HepG2 (cell line): Measurements from ENCODE around the gene MEIS1. TPM values are rescaled to one million over a fixed set of nuclear protein-coding genes. Genes with fewer than 3 reads are reported as not detected.

Experiments used
- ATAC-seq: fragments of 200-7000 bp; cut with Tn5 transposase; 3 replicates; pipeline ENCODE4 v1.9.1; 2020; ENCODE audit warnings: mild to moderate bottlenecking, moderate library complexity
- BruUV-seq: library from RNA; stranded (reverse); fragments of 400-500 nt; replicated peaks from 2 replicates; lab custom pipeline; 2021; lab: Mats Ljungman, UMichigan
- CTCF ChIA-PET: fragments of 300-600 bp; formaldehyde crosslinking; extraction: SDS; loops from one replicate; lab custom pipeline; 2021; ENCODE audit warnings: low total read pairs, inconsistent platforms, low intra/inter-chr PET ratio; lab: Yijun Ruan, JAX
- POLR2A ChIA-PET: fragments of 350-600 bp; sonication (Branson Sonifier 250); formaldehyde crosslinking; loops from one replicate; lab custom pipeline; 2020; ENCODE audit warnings: antibody characterized with exemption, inconsistent platforms; lab: Yijun Ruan, JAX
- DNase-seq: peaks from one replicate; pipeline ENCODE4 v3.0.0-alpha.2; 2015; ENCODE audit warnings: low spot score
- FAIRE-seq: peaks from 3 replicates; lab custom pipeline; 2011; peaks lifted over from hg19 to GRCh38; lab: Jason Lieb, UNC
- H2AFZ ChIP-seq: one replicate; pipeline ENCODE4 v1.6.1; 2011; ENCODE audit warnings: low read length, inconsistent platforms
- H3K27ac ChIP-seq: fragments of 300-600 bp; 3 replicates; pipeline ENCODE4 v1.8.0; 2011; ENCODE audit warnings: mixed run types, mild to moderate bottlenecking, mixed read lengths, low read length, inconsistent platforms; ENCODE audit not compliant: insufficient read depth; ENCODE audit errors: extremely low read length
- H3K27me3 ChIP-seq, 2 experiments: fragments of 200-600 bp in 1 of 2; 2 replicates in 1 of 2; 3 replicates in 1 of 2; pipeline versions ENCODE4 v1.6.0 to v1.8.0; 2011; ENCODE audit warnings: low read length in 2 of 2, mild to moderate bottlenecking in 2 of 2, moderate library complexity in 2 of 2, inconsistent platforms in 1 of 2; ENCODE audit not compliant: insufficient read depth in 2 of 2, control insufficient read depth in 1 of 2
- H3K36me3 ChIP-seq, 2 experiments: fragments of 200-600 bp in 1 of 2; replicated peaks in 1 of 2; 2 replicates in 1 of 2; 3 replicates in 1 of 2; pipeline versions ENCODE4 v1.5.1 to v1.8.0; 2011; ENCODE audit warnings: low read length in 2 of 2, inconsistent platforms in 1 of 2; ENCODE audit not compliant: insufficient read depth in 2 of 2, control insufficient read depth in 1 of 2
- H3K4me1 ChIP-seq: 2 replicates; pipeline ENCODE4 v1.5.1; 2012; ENCODE audit warnings: low read length, inconsistent platforms; ENCODE audit not compliant: insufficient read depth
- H3K4me2 ChIP-seq: 2 replicates; pipeline ENCODE4 v1.6.0; 2011; ENCODE audit warnings: low read depth, low read length, inconsistent platforms
- H3K4me3 ChIP-seq, 3 experiments: fragments of 200-600 bp in 1 of 3; sonication (generic), shearing (Covaris generic) in 1 of 3; replicated peaks in 1 of 3; 2 replicates each; pipeline ENCODE4 v1.5.1; 2011 to 2016; ENCODE audit warnings: low read length in 3 of 3, inconsistent platforms in 2 of 3, low read depth in 2 of 3, mild to moderate bottlenecking in 2 of 3, control low read depth in 1 of 3, mixed read lengths in 1 of 3; ENCODE audit not compliant: insufficient read depth in 1 of 3
- H3K79me2 ChIP-seq: one replicate; pipeline ENCODE4 v1.6.1; 2011; ENCODE audit warnings: low read length, inconsistent platforms; ENCODE audit not compliant: insufficient read depth
- H3K9ac ChIP-seq: 2 replicates; pipeline ENCODE4 v1.6.0; 2011; ENCODE audit warnings: mild to moderate bottlenecking, low read depth, low read length, inconsistent platforms; ENCODE audit not compliant: insufficient read depth
- H3K9me3 ChIP-seq: 2 replicates; pipeline ENCODE4 v1.5.1; 2012; ENCODE audit warnings: mild to moderate bottlenecking, low read length
- H4K20me1 ChIP-seq: 2 replicates; pipeline ENCODE4 v1.6.0; 2011; ENCODE audit warnings: inconsistent platforms, mild to moderate bottlenecking, low read length, moderate library complexity; ENCODE audit not compliant: insufficient read depth
- AKAP8 ChIP-seq: sonication (generic); formaldehyde crosslinking; IDR thresholded peaks from 2 replicates; pipeline ENCODE4 v1.5.1; 2020; ENCODE audit warnings: mild to moderate bottlenecking, missing genetic modification reagents
- ARNT2 ChIP-seq: sonication (generic); formaldehyde crosslinking; IDR thresholded peaks from 2 replicates; pipeline ENCODE4 v1.8.0; 2022; ENCODE audit warnings: mild to moderate bottlenecking, low read depth, missing genetic modification reagents, moderate library complexity
- ERF ChIP-seq: IDR thresholded peaks from 2 replicates; pipeline ENCODE4 v1.6.1; 2018; ENCODE audit warnings: missing biosample characterization, missing genetic modification reagents
- HOXA3 ChIP-seq: sonication (generic); formaldehyde crosslinking; IDR thresholded peaks from 2 replicates; pipeline ENCODE4 v1.5.0; 2020; ENCODE audit warnings: missing genetic modification reagents
- NFAT5 ChIP-seq: sonication (generic); formaldehyde crosslinking; IDR thresholded peaks from 2 replicates; pipeline ENCODE4 v1.4.0; 2020; ENCODE audit warnings: missing genetic modification reagents
- NONO ChIP-seq, 2 experiments: fragments of 450-650 bp in 1 of 2; sonication (generic) in 1 of 2; formaldehyde crosslinking in 1 of 2; IDR thresholded peaks in 1 of 2; conservative IDR thresholded peaks in 1 of 2; 2 replicates each; pipeline versions ENCODE4 v1.6.1 to v1.8.0; 2017 to 2022; ENCODE audit warnings: mild to moderate bottlenecking in 1 of 2, missing genetic modification reagents in 1 of 2, moderate library complexity in 1 of 2
- ZBTB1 ChIP-seq: sonication (generic); formaldehyde crosslinking; IDR thresholded peaks from 2 replicates; pipeline ENCODE4 v1.4.0; 2020; ENCODE audit warnings: missing genetic modification reagents, borderline replicate concordance
- ZNF343 ChIP-seq: sonication (generic); formaldehyde crosslinking; IDR thresholded peaks from 2 replicates; pipeline ENCODE4 v1.4.0; 2020; ENCODE audit warnings: mild to moderate bottlenecking, missing genetic modification reagents
- ZNF550 ChIP-seq: sonication (generic); formaldehyde crosslinking; IDR thresholded peaks from 2 replicates; pipeline ENCODE4 v1.4.0; 2020; ENCODE audit warnings: mild to moderate bottlenecking, missing genetic modification reagents, borderline replicate concordance
- ZNF7 ChIP-seq: IDR thresholded peaks from 2 replicates; pipeline ENCODE4 v1.6.1; 2016; ENCODE audit warnings: missing biosample characterization, missing genetic modification reagents
- ZNF768 ChIP-seq: sonication (generic); formaldehyde crosslinking; IDR thresholded peaks from 2 replicates; pipeline ENCODE4 v1.4.0; 2020; ENCODE audit warnings: missing genetic modification reagents
- ZSCAN22 ChIP-seq: sonication (generic); formaldehyde crosslinking; IDR thresholded peaks from 2 replicates; pipeline ENCODE4 v1.4.0; 2020; ENCODE audit warnings: mild to moderate bottlenecking, missing genetic modification reagents
- WGBS: methylation state at CpG from one replicate; pipeline ENCODE4 v1.1.6; 2017; ENCODE audit warnings: low lambda C conversion rate; 5-methylcytosine and 5-hydroxymethylcytosine counted together
- in situ Hi-C: cut with HindIII; loops from 2 replicates; pipeline ENCODE4 v1.10.0; 2017; ENCODE audit warnings: low pct_unique_long_range_greater_than_20kb; ENCODE audit not compliant: extremely low pct_ligation_motif_present
- intact Hi-C: fragments of 100-400 bp; cut with micrococcal nuclease; formaldehyde crosslinking; loops from one replicate; pipeline ENCODE4 v1.10.0; 2022; ENCODE audit not compliant: unreplicated experiment
- polyA plus RNA-seq, 8 experiments: library from polyadenylated mRNA; depleted of rRNA in 3 of 8; stranded (reverse) in 7 of 8; unstranded in 1 of 8; fragments of >200 nt; fragmentation: Illumina TruSeq in 4 of 8; extraction: Trizol in 4 of 8; gene quantifications; 2 replicates each; pipeline versions ENCODE4 v1.2.1 to v1.2.3, GENCODE V29; 2011 to 2016; ENCODE audit warnings: low read depth in 4 of 8, missing spikeins in 1 of 8, mixed read lengths in 1 of 8; ENCODE audit not compliant: insufficient read depth in 1 of 8
- total RNA-seq, 5 experiments: library from RNA; depleted of rRNA; stranded (reverse); fragments of >200 nt; fragmentation: Illumina TruSeq; extraction: Trizol; gene quantifications; 2 replicates each; pipeline ENCODE4 v1.2.3, GENCODE V29; 2016; ENCODE audit warnings: low read depth in 1 of 5

Gene MEIS1
- total and polyA plus RNA-seq, 2 of the 13 experiments (the other 11 are each of a cell fraction or from before 2014, with no cell fraction given) = 3.8 to 6.0 TPM

- no peak overlapping the region for H3K4me3 ChIP-seq
- H4K20me1 ChIP-seq = no peaks in the 10 kb centered on the region
- 70% methylated on average over 4 of the region's 4 CpGs for WGBS
- no peak overlapping the region for H3K4me2 ChIP-seq
- ChIA-PET POLR2A (no interaction called here), CTCF (no interaction called here)
- in situ Hi-C loops (no loop called here), intact Hi-C loops (no loop called here)
- H3K4me1 ChIP-seq = peaks cover 10% of the 10 kb centered on the region
- H2AFZ ChIP-seq = no peak overlapping the region
- FAIRE-seq (no peak), DNase-seq (no peak), ATAC-seq (no peak)
- H3K9me3 ChIP-seq = no peaks in the 10 kb centered on the region
- no peak overlapping the region for H3K9ac ChIP-seq
- H3K27me3 ChIP-seq = no peaks in the 10 kb centered on the region
- H3K79me2 ChIP-seq = no peaks in the 10 kb centered on the region
- no peak for TF ChIP-seq AKAP8 (CRISPR knock-in tag)
- H3K36me3 ChIP-seq = no peaks in the 10 kb centered on the region
- H3K27ac ChIP-seq = no peak overlapping the region
- no TSS peak for BruUV-seq
Observed at GRCh38 chr2:66534461-66534860, 99.5 kb downstream of the MEIS1 start.

- in situ Hi-C loops (no loop called here), intact Hi-C loops (no loop called here)
- POLR2A ChIA-PET = no interaction called here
- H3K79me2 ChIP-seq = no peaks in the 10 kb centered on the region
- H2AFZ ChIP-seq = no peak overlapping the region
- DNase-seq = no peak
- no peak for ATAC-seq
- H3K4me2 ChIP-seq = no peak overlapping the region
- WGBS = 74% methylated on average over 3 of the region's 3 CpGs
- CTCF ChIA-PET = no interaction called here
- H4K20me1 ChIP-seq = no peaks in the 10 kb centered on the region
- no peaks in the 10 kb centered on the region for H3K9me3 ChIP-seq
- H3K27ac ChIP-seq = no peak overlapping the region
- H3K9ac ChIP-seq = no peak overlapping the region
- FAIRE-seq = no peak
- H3K4me1 ChIP-seq = peaks cover 5% of the 10 kb centered on the region; the same call in 1 of the 2 replicates
- no peaks in the 10 kb centered on the region for H3K36me3 ChIP-seq
- H3K27me3 ChIP-seq = no peaks in the 10 kb centered on the region
- no peak overlapping the region for H3K4me3 ChIP-seq
- BruUV-seq = no TSS peak
- TF ChIP-seq ZBTB1 (CRISPR knock-in tag) (no peak), ZNF343 (CRISPR knock-in tag) (no peak), ERF (CRISPR knock-in tag) (no peak), ARNT2 (CRISPR knock-in tag) (no peak), ZSCAN22 (CRISPR knock-in tag) (no peak), HOXA3 (CRISPR knock-in tag) (no peak), NFAT5 (no peak), ZNF550 (CRISPR knock-in tag) (no peak), ZNF7 (CRISPR knock-in tag) (no peak), ZNF768 (no peak), NONO (IDR thresholded peaks at IDR 0.05) (no peak), NONO (CRISPR knock-in tag; conservative IDR thresholded peaks at IDR 0.05) (no peak)
Observed at GRCh38 chr2:66535574-66536289, 100.8 kb downstream of the MEIS1 start.
